HFF-Myc (cell line): ENCODE results near the gene PELI2.

Experiments used
- DNase-seq: peaks from one replicate; pipeline ENCODE4 v3.0.0-alpha.2; 2011; ENCODE audit warnings: low read depth; ENCODE audit errors: extremely low read depth
- H3K4me3 ChIP-seq: replicated peaks from 2 replicates; pipeline ENCODE4 v1.5.1; 2011; ENCODE audit warnings: low read depth, mild to moderate bottlenecking, control low read depth, low read length
- CTCF ChIP-seq: IDR thresholded peaks from 2 replicates; pipeline ENCODE4 v1.5.1; 2012; ENCODE audit warnings: mild to moderate bottlenecking, low read depth, low read length, control low read depth; ENCODE audit errors: missing control alignments

Gene PELI2

GRCh38 chr14:56338674-56339073 lies 220.5 kb downstream of the PELI2 start:
- H3K4me3 ChIP-seq, result no peak overlapping the region
- TF ChIP-seq CTCF, result no peak
- no peak for DNase-seq

- DNase-seq, result peak; percentile 82
- peak; percentile 92 for TF ChIP-seq CTCF
Measured at GRCh38 chr14:56339855-56340701, 221.9 kb downstream of the PELI2 start.

GRCh38 chr14:56340932-56341331 lies 222.7 kb downstream of the PELI2 start:
- DNase-seq, result no peak
- TF ChIP-seq CTCF, result no peak
- no peak overlapping the region for H3K4me3 ChIP-seq

More at GRCh38 chr14:56339855-56340701, 221.9 kb downstream of the PELI2 start:
- no peak overlapping the region for H3K4me3 ChIP-seq

GRCh38 chr14:56341766-56342493 lies 223.7 kb downstream of the PELI2 start:
- no peak for DNase-seq
- no peak overlapping the region for H3K4me3 ChIP-seq
- no peak for TF ChIP-seq CTCF

GRCh38 chr14:56342494-56342942 lies 224.3 kb downstream of the PELI2 start:
- TF ChIP-seq CTCF, result no peak
- no peak for DNase-seq
- H3K4me3 ChIP-seq, result no peak overlapping the region

GRCh38 chr14:56349960-56350359 lies 231.7 kb downstream of the PELI2 start:
- DNase-seq, result no peak
- TF ChIP-seq CTCF, result no peak
- H3K4me3 ChIP-seq, result no peak overlapping the region
